ENCODE measurements around the gene CAMTA1.
"Not testable (repeated sequence)": the region's sequence is repeated elsewhere in the genome, so short reads cannot be mapped to it uniquely, and the experiment has no call there.

CAMTA1 gene

DNA sequence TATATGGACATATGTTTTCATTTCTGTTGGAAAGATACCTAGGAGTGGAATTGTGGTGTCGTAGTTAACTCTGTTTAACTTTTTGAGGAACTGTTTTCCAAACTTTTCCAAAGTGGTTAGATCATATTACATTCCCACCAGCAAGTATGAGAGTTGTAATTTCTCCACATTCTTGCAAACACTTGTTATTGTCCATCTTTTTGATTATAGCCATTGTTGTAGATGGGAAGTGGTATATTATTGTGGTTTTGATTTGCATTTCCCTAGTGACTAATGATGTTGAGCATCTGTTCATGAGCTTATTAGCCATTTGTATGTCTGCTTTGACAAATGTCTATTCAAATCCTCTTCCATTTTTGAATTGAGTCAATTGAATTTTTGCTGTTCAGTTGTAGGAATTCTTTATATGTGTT lies 19.8 kb downstream of the CAMTA1 start:
- DNase-seq: no peak
- TF ChIP-seq POLR2A (IDR thresholded peaks at IDR 0.05; ENCODE audit: low read length) (no peak), GATA1 (IDR thresholded peaks at IDR 0.05; ENCODE audit: low read depth, low read length) (no peak)

DNA sequence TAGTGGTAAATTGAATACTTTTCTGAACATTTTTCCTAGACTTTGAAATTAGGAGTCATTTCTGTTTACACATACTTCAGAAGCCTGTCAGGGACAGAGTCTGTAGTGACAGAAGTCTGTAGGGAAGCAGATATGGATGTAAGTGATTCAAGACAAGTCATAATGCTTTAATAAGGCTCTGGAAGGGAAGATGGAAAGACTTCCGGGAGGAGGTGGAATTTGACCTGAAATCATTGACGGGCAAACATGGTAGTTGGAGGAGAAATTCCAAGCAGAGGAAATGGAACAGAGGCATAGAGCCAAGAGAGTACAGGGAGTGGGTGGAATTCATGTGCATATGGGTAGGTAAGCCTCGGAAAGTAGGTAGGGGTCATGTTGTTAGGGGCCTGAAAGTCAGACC lies 22.5 kb downstream of the CAMTA1 start:
- TF ChIP-seq GATA1 (IDR thresholded peaks at IDR 0.05; ENCODE audit: low read depth, low read length): no peak
- TF ChIP-seq POLR2A (IDR thresholded peaks at IDR 0.05; ENCODE audit: low read length): no peak

DNA sequence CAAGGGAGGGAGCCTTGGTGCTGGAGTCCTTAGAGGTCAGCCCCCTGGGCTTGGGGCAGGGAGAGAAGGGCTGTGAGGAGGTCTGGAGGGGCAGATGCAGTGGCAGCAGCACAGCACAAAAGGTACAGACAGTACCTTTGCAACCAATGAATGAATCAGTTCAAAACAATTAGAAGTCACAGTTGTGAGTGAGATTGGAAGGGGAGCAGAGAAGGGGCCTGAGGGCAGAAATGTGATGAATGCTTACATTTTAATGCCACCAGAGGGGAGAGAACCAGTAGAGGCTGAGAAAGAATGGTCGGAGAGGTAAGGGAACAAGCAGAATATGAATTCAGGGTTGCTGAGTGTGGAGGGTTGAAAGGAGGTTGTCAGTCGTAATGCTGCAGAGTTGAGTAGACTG lies 24.2 kb downstream of the CAMTA1 start:
- no peak for DNase-seq
- no peak for TF ChIP-seq POLR2A (IDR thresholded peaks at IDR 0.05; ENCODE audit: low read length)
- TF ChIP-seq GATA1 (IDR thresholded peaks at IDR 0.05; ENCODE audit: low read depth, low read length): no peak

More for the DNA sequence above, 22.5 kb downstream of the CAMTA1 start:
- no peak for DNase-seq

DNA sequence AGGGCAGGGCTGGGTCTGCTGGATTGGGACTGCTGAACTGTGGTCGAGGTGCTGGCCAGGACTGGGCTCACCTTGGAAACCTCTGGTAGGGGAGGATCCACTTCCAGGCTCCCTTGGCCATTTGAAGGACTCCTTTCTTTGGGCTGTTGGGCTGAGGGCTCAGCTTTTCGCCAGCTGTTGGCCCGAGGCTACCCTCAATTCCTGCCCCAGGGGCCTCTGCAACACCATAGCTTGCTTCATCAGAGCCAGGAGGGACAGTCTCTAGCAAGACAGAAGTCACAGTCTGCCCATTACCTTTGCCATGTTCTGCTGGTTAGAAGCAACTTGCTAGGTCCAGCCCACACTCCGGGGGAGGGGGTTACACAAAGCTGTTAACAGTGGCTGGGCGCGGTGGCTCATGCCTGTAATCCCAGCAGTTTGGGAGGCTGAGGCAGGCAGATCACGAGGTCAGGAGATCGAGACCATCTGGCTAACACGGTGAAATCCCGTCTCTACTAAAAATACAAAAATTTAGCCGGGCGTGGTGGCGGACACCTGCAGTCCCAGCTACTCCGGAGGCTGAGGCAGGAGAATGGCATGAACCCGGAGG lies 25.0 kb downstream of the CAMTA1 start:
- DNase-seq: not testable (repeated sequence)

DNA sequence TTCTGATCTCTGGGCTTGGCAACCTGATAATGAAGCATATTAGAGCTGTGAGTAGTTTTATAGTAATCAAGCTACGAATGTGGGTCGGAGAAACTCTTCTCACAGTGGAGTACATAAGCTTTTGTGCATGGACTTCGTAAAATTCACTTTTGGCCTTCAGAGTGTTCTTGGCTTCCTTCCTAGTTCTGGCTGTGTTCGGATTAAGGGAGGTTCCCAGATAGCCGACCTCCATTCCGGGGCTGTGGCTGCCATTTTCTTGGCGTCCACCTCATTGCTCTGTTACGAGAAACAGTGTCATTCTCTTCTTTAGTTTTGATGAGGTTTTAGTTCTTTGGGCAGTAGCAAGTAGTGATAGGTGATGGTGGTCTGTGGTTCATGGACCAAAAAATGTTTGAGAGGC lies 26.3 kb downstream of the CAMTA1 start:
- TF ChIP-seq GATA1 (IDR thresholded peaks at IDR 0.05; ENCODE audit: low read depth, low read length): no peak
- no peak for TF ChIP-seq POLR2A (IDR thresholded peaks at IDR 0.05; ENCODE audit: low read length)
- no peak for DNase-seq

DNA sequence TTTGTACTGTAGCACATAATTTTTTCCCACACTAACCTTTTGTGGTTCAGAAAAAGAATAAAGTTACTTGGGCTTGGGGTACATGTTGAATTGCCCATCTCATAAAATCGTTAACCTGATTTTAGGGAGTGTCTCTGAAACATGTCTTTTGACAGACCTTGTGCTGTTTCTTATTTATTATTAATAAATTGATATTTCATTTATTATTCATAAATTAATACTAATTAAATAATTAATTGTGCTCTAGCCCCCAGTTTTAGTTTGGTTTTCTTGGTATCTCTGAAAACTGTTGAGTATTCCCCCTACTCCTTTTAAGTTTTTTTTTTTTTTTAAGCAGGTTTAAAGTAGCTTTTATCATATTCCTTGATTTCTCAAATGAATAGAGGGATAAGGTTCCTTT lies 27.9 kb downstream of the CAMTA1 start:
- TF ChIP-seq POLR2A (IDR thresholded peaks at IDR 0.05; ENCODE audit: low read length) (no peak), GATA1 (IDR thresholded peaks at IDR 0.05; ENCODE audit: low read depth, low read length) (no peak)
- DNase-seq: no peak

DNA sequence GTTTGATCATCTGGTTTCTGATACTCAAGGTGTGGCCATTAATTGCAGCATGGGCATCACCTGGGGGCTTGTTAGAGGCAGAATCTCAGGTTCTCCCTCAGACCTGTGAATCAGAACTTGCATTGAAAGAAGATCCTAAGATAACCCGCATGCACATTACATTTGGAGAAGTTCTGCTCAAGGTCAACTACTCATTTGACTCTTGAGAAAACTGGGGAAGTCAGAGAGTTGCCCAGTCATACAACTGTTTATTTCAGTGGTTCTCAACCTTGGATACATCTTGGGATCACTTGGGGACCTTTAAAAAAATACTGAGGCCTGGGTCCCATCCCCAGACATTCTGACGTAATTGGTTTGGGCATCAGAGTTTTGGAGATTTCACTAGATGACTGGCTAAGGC lies 30.5 kb downstream of the CAMTA1 start:
- DNase-seq: no peak
- no peak for TF ChIP-seq POLR2A (IDR thresholded peaks at IDR 0.05; ENCODE audit: low read length)
- TF ChIP-seq GATA1 (IDR thresholded peaks at IDR 0.05; ENCODE audit: low read depth, low read length): no peak

DNA sequence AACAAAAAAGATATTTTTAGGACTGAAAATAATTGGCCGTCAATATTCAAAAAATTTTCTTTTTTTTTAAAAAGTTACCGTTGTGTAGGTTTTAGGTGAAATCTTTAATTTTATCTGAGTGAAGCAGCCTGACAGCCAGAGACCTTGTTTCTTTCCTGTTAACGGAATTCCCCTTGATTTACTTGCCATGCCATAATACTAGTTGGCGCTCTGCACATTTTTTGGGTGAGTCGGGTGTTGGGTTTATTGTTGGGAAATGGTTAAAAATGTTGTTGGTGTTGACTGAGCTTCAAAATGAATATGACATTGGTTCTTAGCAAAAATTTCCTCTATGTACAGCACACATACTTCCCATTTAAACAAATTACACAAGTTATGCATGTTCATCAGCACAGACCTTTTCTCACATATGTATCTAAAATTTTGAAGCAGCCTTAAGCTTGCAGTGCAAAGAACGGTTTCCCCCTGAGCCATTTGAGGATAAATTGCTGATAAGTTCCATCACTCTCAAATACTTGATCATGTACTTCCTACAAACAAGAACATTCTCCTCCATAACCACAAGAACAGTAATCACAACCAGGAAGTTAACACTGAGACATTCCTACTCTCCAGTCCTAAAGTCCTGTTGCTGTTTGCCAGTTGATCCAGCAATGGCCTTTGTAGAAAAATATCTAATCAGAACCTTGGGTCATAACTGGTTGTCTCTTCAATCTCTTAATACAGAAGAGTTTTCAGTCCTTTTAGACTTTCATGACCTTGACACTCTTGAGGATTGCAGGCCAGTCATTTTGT lies 34.2 kb downstream of the CAMTA1 start:
- no peak for TF ChIP-seq GATA1 (IDR thresholded peaks at IDR 0.05; ENCODE audit: low read depth, low read length)
- no peak for TF ChIP-seq POLR2A (IDR thresholded peaks at IDR 0.05; ENCODE audit: low read length)
- DNase-seq: no peak

DNA sequence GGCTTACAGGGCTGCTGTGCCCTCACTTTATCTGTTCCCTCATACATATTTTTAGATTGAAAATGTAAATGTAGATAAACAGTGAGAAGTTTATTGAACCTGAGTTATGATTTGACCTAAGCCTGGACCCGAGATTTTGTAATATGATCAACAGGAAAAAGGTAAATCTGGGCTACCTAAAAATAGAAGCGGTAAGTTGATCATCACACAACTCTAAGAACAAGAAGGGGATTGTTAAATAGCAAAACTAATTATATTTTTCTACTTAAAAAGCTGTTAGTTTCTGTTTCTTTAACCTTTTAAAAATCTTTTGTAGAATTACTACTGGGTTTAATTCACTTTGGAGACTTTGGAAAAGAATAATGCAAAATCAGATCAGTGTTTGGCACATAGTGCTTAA lies 35.6 kb downstream of the CAMTA1 start:
- TF ChIP-seq GATA1 (IDR thresholded peaks at IDR 0.05; ENCODE audit: low read depth, low read length) (no peak), POLR2A (IDR thresholded peaks at IDR 0.05; ENCODE audit: low read length) (no peak)
- DNase-seq: no peak

DNA sequence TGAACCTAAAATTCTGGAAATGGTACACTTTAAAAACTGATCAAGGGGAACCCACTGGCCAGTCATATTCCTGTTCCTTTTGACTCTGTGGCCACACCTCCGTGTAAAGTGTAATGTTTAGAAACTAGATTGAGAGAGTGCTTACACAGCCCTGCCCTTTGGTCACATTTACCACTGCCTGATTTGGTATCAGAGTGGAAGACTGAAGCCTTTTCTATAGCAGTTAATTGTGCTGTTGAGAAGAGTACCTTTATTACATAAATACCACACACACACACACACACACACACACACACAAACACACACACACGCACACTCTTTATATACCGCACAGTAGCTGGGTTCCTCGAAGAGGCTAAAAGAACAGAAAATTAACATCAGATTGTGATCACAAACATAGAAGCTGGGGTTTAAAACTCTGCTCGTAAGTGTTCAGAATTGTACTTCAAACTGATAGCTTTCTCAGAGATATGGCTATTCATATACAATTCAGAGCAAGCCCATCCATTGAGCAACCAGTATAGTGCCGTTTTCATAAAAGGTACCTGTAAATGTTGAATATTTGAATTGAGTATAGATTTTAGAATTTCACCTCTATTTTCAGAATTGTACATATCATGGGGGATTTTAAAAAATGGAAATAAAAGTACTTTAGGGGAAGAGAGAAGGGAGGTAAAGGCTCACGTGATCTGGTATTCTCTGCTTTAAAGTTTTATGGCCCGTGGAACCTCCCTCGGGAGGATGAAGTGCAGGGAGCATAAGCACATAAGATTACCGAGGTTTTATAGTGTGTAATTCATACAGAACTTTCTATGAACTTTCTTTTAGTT lies 37.5 kb downstream of the CAMTA1 start:
- no peak for TF ChIP-seq GATA1 (IDR thresholded peaks at IDR 0.05; ENCODE audit: low read depth, low read length)
- TF ChIP-seq POLR2A (IDR thresholded peaks at IDR 0.05; ENCODE audit: low read length): no peak
- DNase-seq: no peak

DNA sequence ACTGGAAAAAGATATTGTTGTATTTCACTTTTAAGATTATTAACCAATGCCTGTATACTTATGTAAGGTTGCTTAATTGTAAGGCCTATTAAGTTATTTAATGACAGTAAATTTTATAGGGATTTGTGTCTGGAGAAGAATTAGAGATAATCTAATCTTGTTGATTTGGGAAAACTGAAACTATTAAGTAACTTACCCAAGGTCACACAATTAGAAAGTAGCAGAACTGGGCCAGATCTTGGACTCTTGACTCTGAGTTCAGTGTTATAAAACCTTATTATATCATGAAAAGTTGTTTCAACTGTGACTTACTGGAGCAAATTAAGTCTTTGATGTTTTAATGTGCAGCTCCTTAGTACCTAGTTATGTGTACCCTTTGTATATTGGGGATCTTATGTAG lies 38.5 kb downstream of the CAMTA1 start:
- no peak for TF ChIP-seq GATA1 (IDR thresholded peaks at IDR 0.05; ENCODE audit: low read depth, low read length)
- no peak for TF ChIP-seq POLR2A (IDR thresholded peaks at IDR 0.05; ENCODE audit: low read length)
- no peak for DNase-seq

DNA sequence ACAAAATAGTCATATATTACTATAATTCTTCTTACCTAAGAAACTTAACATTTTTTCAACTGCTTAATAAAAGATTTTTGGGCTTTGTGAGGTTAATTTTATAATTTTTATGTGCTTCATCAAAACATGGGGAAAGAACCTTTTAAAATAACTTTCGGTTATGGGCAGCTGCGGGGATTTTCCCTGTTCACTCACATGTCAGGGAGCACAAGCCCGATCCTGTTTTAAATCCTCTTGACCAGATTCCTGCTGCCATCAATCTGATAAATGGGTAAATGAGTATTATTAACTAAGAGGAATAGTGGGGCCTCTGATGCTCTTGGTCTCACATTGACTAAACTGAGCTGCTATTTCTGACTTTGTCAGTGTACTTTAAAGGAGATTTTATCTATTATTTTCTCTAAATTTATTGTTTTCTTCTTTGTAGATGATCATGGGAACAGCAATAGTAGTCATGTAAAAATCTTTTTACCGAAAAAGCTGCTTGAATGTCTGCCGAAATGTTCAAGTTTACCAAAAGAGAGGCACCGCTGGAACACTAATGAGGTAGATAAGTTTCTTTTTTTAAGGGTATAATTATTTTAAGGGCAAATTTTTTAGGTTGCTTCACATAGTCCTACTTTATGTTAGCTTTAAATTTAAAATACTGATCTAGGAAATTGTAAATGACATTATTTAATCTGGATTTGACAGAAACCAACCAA lies 39.6 kb downstream of the CAMTA1 start:
- TF ChIP-seq GATA1 (IDR thresholded peaks at IDR 0.05; ENCODE audit: low read depth, low read length) (no peak), POLR2A (IDR thresholded peaks at IDR 0.05; ENCODE audit: low read length) (no peak)
- no peak for DNase-seq

DNA sequence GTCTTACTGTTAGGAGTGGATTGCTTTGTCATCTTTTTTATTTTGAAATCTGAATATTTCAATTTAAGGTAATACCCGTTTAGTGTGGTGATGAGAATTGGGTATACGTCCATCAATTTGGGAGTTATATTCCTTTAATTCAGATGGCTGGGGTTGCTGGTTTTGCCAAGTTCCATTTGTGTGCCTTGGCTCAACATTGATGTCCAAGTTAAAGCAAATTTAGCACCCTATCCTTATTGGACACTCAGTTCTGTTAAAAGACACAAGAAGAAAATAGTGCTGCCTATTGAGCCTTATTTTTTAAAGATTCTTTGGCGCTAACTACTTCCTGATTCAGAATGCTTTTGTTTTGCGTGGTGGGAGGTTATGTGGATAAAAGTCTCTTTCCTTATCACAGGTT lies 40.6 kb downstream of the CAMTA1 start:
- no peak for DNase-seq
- TF ChIP-seq GATA1 (IDR thresholded peaks at IDR 0.05; ENCODE audit: low read depth, low read length) (no peak), POLR2A (IDR thresholded peaks at IDR 0.05; ENCODE audit: low read length) (no peak)

DNA sequence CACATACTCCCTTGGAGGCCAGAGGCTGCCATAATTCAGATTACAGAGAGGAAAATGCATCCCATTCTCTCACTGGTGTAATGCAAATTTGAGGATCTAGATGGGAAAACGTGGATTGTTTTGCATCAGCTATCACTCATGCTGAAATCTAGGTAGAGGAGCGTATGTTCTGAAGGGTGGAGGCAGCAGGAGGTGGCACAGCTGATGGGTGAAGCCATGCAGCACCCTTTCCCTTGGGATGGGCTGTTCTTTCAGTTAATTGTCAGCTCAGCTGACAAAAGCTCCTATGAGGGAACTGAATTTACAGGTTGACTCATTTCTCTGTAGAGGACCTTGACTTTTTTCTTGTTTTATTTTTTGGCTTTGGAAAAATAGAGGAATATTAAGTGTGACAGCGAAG lies 41.8 kb downstream of the CAMTA1 start:
- DNase-seq: no peak
- TF ChIP-seq GATA1 (IDR thresholded peaks at IDR 0.05; ENCODE audit: low read depth, low read length): no peak
- no peak for TF ChIP-seq POLR2A (IDR thresholded peaks at IDR 0.05; ENCODE audit: low read length)

Data from erythroblast (primary cell).